ENCODE data around the gene ZNF141.

DNA sequence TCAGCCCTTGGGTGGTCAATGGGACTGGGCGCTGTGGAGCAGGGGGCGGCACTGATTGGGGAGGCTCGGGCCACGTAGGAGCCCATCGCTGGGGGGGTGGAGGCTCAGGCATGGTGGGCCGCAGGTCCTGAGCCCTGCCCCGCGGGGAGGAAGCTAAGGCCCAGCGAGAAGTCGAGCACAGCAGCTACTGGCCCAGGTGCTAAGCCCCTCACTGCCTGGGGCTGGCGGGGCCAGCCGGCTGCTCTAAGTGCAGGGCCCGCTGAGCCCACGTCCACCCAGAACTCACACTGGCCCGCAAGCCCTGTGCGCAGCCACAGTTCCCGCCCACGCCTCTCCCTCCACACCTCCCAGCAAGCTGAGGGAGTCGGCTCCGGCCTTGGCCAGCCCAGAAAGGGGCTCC, 66.4 kb downstream of the ZNF141 start:
- TF ChIP-seq FOS (IDR thresholded peaks at IDR 0.05; ENCODE audit: low read depth, low read length) = no peak
- TF ChIP-seq RCOR1 (IDR thresholded peaks at IDR 0.05; ENCODE audit: insufficient replicate concordance, low read length) = no peak
- TF ChIP-seq CEBPB (IDR thresholded peaks at IDR 0.05; ENCODE audit: low read depth, low read length) = no peak
- TF ChIP-seq CTCF (conservative IDR thresholded peaks at IDR 0.05; ENCODE audit: low read depth, low read length) = no peak
- no peak for TF ChIP-seq NFE2L2 (IDR thresholded peaks at IDR 0.05; ENCODE audit: low read depth, low read length)

Measured in IMR-90 (cell line).